ENCODE results near the gene ATP8A2. TPM values are rescaled to one million over a fixed set of nuclear protein-coding genes. Genes with fewer than 3 reads are reported as not detected.

Gene ATP8A2
- total and polyA plus RNA-seq, 10 of the 15 experiments (the other 5 are each of a cell fraction or from before 2014, with no cell fraction given) = 0.01 to 0.04 (median 0.04) TPM; not detected in 7

DNA sequence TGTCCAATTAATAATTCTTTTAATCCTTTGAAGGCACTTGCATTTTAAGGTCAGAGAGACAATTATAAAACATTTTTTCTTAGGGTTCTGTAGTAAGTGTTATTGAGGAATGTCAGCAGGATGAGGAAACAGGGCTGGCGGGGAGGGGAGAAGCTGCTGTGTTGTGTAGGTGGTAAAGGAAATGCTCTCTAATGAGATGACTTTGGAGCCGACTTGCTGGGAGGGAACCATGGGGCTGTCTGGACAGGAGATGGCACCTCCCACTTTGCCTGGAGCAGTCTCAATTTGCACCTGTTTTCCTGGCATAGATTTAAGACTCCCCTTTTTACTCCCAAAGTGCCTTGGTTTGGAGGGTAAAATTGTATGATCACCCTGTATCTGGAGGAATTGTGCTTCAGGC lies 230.4 kb downstream of the ATP8A2 start:
- ChIA-PET POLR2A (no interaction called here), RAD21 (ENCODE audit: unreplicated experiment) (no interaction called here), SMC1A (ENCODE audit: uncharacterized antibody, unreplicated experiment) (no interaction called here), CTCF (no interaction called here)
- Histone ChIP-seq H3K36me3 (ENCODE audit: control insufficient read depth in 2 of 2, insufficient read depth in 2 of 2, low read length in 1 of 2) (no peaks in the 10 kb centered on the region), H2AFZ (ENCODE audit: control insufficient read depth, low read depth, low read length) (no peak overlapping the region), H3K4me3 (no peak overlapping the region), H3K27me3 (replicated peaks in 1 of 2; ENCODE audit: control insufficient read depth in 2 of 2, insufficient read depth in 2 of 2, low read length in 1 of 2) (no peaks in the 10 kb centered on the region), H3K4me2 (ENCODE audit: control insufficient read depth, insufficient read depth) (no peak overlapping the region), H3K27ac (ENCODE audit: control insufficient read depth, insufficient read depth) (no peak overlapping the region), H4K20me1 (ENCODE audit: control insufficient read depth, insufficient read depth) (no peaks in the 10 kb centered on the region), H3K9ac (ENCODE audit: control insufficient read depth, insufficient read depth, low read length) (no peak overlapping the region), H3K9me3 (replicated peaks; ENCODE audit: control insufficient read depth, insufficient read depth, low read length) (no peaks in the 10 kb centered on the region), H3K79me2 (ENCODE audit: control insufficient read depth, insufficient read depth, low read length) (no peaks in the 10 kb centered on the region), H3K4me1 (ENCODE audit: control insufficient read depth, insufficient read depth, low read length) (no peaks in the 10 kb centered on the region)
- in situ Hi-C loops (cut with MboI) (no loop called here), intact Hi-C loops (cut with micrococcal nuclease; ENCODE audit: unreplicated experiment) (no loop called here)
- WGBS (ENCODE audit: insufficient coverage, insufficient replicate concordance, low lambda C conversion rate, missing lambda C conversion rate) = 0% methylated on average over 2 of the region's 2 CpGs
- no peak for FAIRE-seq
- BruUV-seq (replicated peaks) = no TSS peak
- TF ChIP-seq, protein P1, sequence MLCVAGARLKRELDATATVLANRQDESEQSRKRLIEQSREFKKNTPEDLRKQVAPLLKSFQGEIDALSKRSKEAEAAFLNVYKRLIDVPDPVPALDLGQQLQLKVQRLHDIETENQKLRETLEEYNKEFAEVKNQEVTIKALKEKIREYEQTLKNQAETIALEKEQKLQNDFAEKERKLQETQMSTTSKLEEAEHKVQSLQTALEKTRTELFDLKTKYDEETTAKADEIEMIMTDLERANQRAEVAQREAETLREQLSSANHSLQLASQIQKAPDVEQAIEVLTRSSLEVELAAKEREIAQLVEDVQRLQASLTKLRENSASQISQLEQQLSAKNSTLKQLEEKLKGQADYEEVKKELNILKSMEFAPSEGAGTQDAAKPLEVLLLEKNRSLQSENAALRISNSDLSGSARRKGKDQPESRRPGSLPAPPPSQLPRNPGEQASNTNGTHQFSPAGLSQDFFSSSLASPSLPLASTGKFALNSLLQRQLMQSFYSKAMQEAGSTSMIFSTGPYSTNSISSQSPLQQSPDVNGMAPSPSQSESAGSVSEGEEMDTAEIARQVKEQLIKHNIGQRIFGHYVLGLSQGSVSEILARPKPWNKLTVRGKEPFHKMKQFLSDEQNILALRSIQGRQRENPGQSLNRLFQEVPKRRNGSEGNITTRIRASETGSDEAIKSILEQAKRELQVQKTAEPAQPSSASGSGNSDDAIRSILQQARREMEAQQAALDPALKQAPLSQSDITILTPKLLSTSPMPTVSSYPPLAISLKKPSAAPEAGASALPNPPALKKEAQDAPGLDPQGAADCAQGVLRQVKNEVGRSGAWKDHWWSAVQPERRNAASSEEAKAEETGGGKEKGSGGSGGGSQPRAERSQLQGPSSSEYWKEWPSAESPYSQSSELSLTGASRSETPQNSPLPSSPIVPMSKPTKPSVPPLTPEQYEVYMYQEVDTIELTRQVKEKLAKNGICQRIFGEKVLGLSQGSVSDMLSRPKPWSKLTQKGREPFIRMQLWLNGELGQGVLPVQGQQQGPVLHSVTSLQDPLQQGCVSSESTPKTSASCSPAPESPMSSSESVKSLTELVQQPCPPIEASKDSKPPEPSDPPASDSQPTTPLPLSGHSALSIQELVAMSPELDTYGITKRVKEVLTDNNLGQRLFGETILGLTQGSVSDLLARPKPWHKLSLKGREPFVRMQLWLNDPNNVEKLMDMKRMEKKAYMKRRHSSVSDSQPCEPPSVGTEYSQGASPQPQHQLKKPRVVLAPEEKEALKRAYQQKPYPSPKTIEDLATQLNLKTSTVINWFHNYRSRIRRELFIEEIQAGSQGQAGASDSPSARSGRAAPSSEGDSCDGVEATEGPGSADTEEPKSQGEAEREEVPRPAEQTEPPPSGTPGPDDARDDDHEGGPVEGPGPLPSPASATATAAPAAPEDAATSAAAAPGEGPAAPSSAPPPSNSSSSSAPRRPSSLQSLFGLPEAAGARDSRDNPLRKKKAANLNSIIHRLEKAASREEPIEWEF (IDR thresholded peaks at IDR 0.05; ENCODE audit: insufficient replicate concordance, low read depth, low read length) = no peak
- no peak for TF ChIP-seq PAX8 (IDR thresholded peaks at IDR 0.05)
- TF ChIP-seq YY1 (IDR thresholded peaks at IDR 0.05; ENCODE audit: low read depth, low read length) = no peak
- no peak for TF ChIP-seq ZNF622 (IDR thresholded peaks at IDR 0.05)
- no peak for TF ChIP-seq ZBED1 (IDR thresholded peaks at IDR 0.05; ENCODE audit: borderline replicate concordance)
- no peak for TF ChIP-seq RFX5 (IDR thresholded peaks at IDR 0.05; ENCODE audit: low read depth, low read length)
- TF ChIP-seq LARP7 (IDR thresholded peaks at IDR 0.05) = no peak
- no peak for TF ChIP-seq SREBF2 (IDR thresholded peaks at IDR 0.05; ENCODE audit: low read length)
- TF ChIP-seq IRF4 (IDR thresholded peaks at IDR 0.05; ENCODE audit: low read depth, low read length) = no peak
- TF ChIP-seq, protein P2, sequence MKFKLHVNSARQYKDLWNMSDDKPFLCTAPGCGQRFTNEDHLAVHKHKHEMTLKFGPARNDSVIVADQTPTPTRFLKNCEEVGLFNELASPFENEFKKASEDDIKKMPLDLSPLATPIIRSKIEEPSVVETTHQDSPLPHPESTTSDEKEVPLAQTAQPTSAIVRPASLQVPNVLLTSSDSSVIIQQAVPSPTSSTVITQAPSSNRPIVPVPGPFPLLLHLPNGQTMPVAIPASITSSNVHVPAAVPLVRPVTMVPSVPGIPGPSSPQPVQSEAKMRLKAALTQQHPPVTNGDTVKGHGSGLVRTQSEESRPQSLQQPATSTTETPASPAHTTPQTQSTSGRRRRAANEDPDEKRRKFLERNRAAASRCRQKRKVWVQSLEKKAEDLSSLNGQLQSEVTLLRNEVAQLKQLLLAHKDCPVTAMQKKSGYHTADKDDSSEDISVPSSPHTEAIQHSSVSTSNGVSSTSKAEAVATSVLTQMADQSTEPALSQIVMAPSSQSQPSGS (IDR thresholded peaks at IDR 0.05; ENCODE audit: low read length) = no peak
- DNase-seq (ENCODE audit: low read depth, low spot score) = no peak
- no peak for ATAC-seq

All from GM12878 (cell line).